Limb (tissue), 2 donors: ENCODE results near the gene RPAP2.

ENCODE experiments used
- DNase-seq, 2 donors: peaks; one replicate each; pipeline ENCODE4 v3.0.0-alpha.2; 2016; ENCODE audit errors: extremely low spot score in 2 of 2

The RPAP2 gene

GRCh38 chr1:92447033-92447681 lies 148.3 kb downstream of the RPAP2 start:
- no peak for DNase-seq

GRCh38 chr1:92447976-92448375 lies 149.1 kb downstream of the RPAP2 start:
- DNase-seq, result no peak
